Measurements from ENCODE around the gene AAGAB. TPM values are rescaled to one million over a fixed set of nuclear protein-coding genes. Genes with fewer than 3 reads are reported as not detected.

The AAGAB gene
- total RNA-seq, 1 experiment from 2014 or later: 46.3 TPM

DNA sequence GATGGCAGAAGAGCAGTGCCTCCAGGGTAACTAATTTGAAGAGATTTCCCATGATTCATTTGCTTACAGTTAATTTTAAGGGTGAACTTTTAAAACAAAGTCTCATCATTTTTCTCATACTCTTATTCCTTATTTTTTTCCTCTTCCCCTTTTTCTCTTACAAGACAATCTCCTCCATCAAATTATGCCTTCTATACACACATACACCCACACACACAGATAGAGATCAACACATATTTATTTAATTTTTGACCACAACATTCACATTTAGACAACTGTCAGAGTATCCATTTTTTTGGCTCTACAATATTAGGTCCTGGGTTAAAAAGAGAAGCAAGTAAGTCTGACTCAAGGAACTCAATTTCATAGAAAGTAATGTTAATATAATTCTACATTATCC is 37.6 kb downstream of the AAGAB start:
- Histone ChIP-seq H3K79me2 (ENCODE audit: low read length) (no peaks in the 10 kb centered on the region), H3K4me1 (ENCODE audit: low read length) (peaks cover 10% of the 10 kb centered on the region), H3K4me2 (ENCODE audit: low read depth, low read length, poor library complexity, severe bottlenecking) (no peak overlapping the region), H3K9me3 (ENCODE audit: low read length) (no peaks in the 10 kb centered on the region), H4K20me1 (ENCODE audit: insufficient read depth, low read depth, low read length) (no peaks in the 10 kb centered on the region), H3K4me3 (ENCODE audit: low read length) (no peak overlapping the region), H3K36me3 (ENCODE audit: insufficient read depth, low read length) (no peaks in the 10 kb centered on the region), H3K9me2 (replicated peaks; ENCODE audit: insufficient read depth, low read length) (no peaks in the 10 kb centered on the region), H2AFZ (ENCODE audit: low read length) (no peak overlapping the region), H3K27ac (ENCODE audit: low read length) (no peak overlapping the region), H3K27me3 (ENCODE audit: low read length) (no peaks in the 10 kb centered on the region), H3K9ac (ENCODE audit: low read length) (no peak overlapping the region)
- DNase-seq: no peak

DNA sequence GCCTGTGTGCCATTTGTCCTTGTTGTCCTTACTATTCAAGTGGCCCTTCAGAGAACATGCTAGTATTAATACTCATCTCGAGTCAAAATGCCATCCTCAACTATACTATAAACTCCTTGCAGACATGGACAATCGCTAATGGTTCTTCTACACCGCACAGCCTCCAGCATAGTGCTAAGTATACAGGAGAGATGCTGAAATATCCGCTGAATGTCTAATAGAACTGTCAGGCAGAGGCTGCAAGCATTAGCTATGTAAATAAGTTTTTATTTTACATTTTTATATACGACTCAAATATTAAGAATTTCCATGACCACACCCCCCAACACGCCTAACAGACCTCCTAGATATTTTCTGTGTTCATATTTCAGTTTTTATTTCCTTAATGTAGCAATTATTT is 39.4 kb downstream of the AAGAB start:
- Histone ChIP-seq H3K9me2 (replicated peaks; ENCODE audit: insufficient read depth, low read length) (no peaks in the 10 kb centered on the region), H3K9me3 (ENCODE audit: low read length) (no peaks in the 10 kb centered on the region)

DNA sequence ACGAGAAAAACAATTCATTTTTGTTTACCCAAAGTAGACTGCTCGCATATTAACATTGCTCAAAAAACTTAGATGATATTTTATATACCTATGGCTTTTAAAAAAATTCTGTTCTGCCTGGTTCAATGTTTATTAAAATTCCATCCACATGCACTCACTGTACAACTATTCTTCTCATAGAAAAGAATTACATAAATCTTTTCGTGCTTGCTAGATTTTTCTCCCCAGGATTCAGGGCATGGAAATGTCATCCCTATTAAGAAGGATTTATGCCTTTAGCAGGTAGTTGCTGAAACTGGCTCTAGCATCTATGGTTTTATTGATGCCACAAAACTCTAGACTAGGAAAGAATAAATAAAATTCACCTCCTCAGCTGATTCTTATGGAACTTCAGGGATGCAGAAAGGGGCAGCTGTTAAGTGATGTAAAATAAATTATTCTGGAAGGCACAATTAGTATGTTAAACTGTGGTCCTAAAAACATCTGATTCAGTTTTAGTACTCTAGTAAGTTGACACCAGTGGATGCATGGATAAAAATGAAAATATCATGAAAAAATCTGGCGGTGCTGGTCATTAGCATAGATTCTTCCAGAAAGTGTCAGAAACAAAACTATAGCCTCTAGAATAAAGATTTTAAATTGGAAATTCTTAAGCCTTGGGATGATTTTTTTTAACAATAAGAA is 41.6 kb downstream of the AAGAB start:
- Histone ChIP-seq H2AFZ (ENCODE audit: low read length) (no peak overlapping the region), H3K9me2 (replicated peaks; ENCODE audit: insufficient read depth, low read length) (no peaks in the 10 kb centered on the region), H3K4me3 (ENCODE audit: low read length) (no peak overlapping the region), H3K27me3 (ENCODE audit: low read length) (no peaks in the 10 kb centered on the region), H4K20me1 (ENCODE audit: insufficient read depth, low read depth, low read length) (no peaks in the 10 kb centered on the region), H3K9ac (ENCODE audit: low read length) (no peak overlapping the region), H3K4me2 (ENCODE audit: low read depth, low read length, poor library complexity, severe bottlenecking) (no peak overlapping the region), H3K36me3 (ENCODE audit: insufficient read depth, low read length) (peaks cover 10% of the 10 kb centered on the region; the same call in 1 of the 2 replicates), H3K27ac (ENCODE audit: low read length) (no peak overlapping the region), H3K79me2 (ENCODE audit: low read length) (no peaks in the 10 kb centered on the region), H3K4me1 (ENCODE audit: low read length) (peaks cover 16% of the 10 kb centered on the region), H3K9me3 (ENCODE audit: low read length) (no peaks in the 10 kb centered on the region)
- no peak for DNase-seq

More for the DNA sequence above, 39.4 kb downstream of the AAGAB start:
- H3K27ac ChIP-seq (ENCODE audit: low read length): no peak overlapping the region
- no peaks in the 10 kb centered on the region for H4K20me1 ChIP-seq (ENCODE audit: insufficient read depth, low read depth, low read length)
- DNase-seq: no peak
- H3K79me2 ChIP-seq (ENCODE audit: low read length): no peaks in the 10 kb centered on the region
- H3K27me3 ChIP-seq (ENCODE audit: low read length): no peaks in the 10 kb centered on the region
- H3K4me1 ChIP-seq (ENCODE audit: low read length): peaks cover 10% of the 10 kb centered on the region
- H3K4me3 ChIP-seq (ENCODE audit: low read length): no peak overlapping the region
- H3K9ac ChIP-seq (ENCODE audit: low read length): no peak overlapping the region
- no peak overlapping the region for H2AFZ ChIP-seq (ENCODE audit: low read length)
- H3K4me2 ChIP-seq (ENCODE audit: low read depth, low read length, poor library complexity, severe bottlenecking): peak overlapping the region; percentile 53
- H3K36me3 ChIP-seq (ENCODE audit: insufficient read depth, low read length): no peaks in the 10 kb centered on the region

DNA sequence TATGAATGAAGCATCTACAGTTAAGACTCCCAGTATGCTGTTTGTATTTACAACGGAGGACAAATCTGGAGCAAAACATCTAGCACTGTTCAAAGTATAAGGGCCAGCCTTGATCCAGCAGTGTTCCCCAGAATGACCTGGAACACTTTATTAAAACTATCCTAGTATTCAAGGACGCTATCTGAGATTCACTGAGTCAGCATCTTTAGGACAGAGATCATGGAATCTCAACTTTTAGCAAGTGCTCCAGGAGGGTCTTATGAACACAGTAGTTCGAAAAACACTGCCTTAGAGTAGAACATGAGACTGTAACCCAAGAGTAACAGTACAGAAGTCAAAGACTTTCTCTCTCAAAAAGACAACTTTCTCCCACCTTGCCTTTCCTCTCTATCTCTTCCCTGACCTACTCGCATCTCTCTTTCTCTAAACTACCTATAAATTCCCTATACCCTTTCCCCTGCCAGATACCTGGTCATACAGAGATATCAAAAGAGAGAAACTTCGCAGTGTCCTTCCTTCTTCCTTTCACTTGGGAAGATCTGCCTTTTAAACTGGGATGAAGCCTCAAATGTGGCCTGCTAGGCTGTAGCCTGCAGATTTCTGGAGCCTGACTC is 43.8 kb downstream of the AAGAB start:
- H3K36me3 ChIP-seq (ENCODE audit: insufficient read depth, low read length): peaks cover 10% of the 10 kb centered on the region; the same call in 1 of the 2 replicates
- no peaks in the 10 kb centered on the region for H4K20me1 ChIP-seq (ENCODE audit: insufficient read depth, low read depth, low read length)
- no peak for DNase-seq
- no peak overlapping the region for H3K9ac ChIP-seq (ENCODE audit: low read length)
- H3K9me3 ChIP-seq (ENCODE audit: low read length): no peaks in the 10 kb centered on the region
- no peaks in the 10 kb centered on the region for H3K27me3 ChIP-seq (ENCODE audit: low read length)
- H3K79me2 ChIP-seq (ENCODE audit: low read length): no peaks in the 10 kb centered on the region
- no peaks in the 10 kb centered on the region for H3K9me2 ChIP-seq (replicated peaks; ENCODE audit: insufficient read depth, low read length)
- H2AFZ ChIP-seq (ENCODE audit: low read length): no peak overlapping the region
- no peak overlapping the region for H3K4me2 ChIP-seq (ENCODE audit: low read depth, low read length, poor library complexity, severe bottlenecking)
- H3K4me1 ChIP-seq (ENCODE audit: low read length): peaks cover 14% of the 10 kb centered on the region
- H3K27ac ChIP-seq (ENCODE audit: low read length): no peak overlapping the region
- H3K4me3 ChIP-seq (ENCODE audit: low read length): no peak overlapping the region

DNA sequence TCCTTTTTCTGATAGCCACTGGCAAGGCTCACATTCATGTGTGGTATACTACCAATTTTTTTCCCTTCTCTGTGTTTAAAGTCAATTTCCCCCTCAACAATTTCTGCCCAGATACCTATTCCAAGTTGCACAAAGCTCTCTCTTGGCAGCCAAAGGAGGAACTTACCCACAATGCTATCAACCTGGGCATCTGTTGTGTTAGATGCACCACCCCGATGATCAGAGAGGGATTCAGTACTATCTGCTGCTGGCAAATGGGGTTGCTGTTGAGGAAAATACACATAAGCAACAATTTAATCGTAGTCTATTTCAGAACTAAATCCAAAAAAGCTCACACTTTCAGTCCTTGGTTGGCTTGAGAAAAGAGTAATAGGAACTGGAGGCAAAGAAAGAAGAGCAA is 46.1 kb downstream of the AAGAB start:
- no peaks in the 10 kb centered on the region for H3K27me3 ChIP-seq (ENCODE audit: low read length)
- H3K79me2 ChIP-seq (ENCODE audit: low read length): no peaks in the 10 kb centered on the region
- no peak overlapping the region for H3K4me3 ChIP-seq (ENCODE audit: low read length)
- no peak overlapping the region for H3K27ac ChIP-seq (ENCODE audit: low read length)
- peaks cover 10% of the 10 kb centered on the region; the same call in 1 of the 2 replicates for H3K36me3 ChIP-seq (ENCODE audit: insufficient read depth, low read length)
- no peaks in the 10 kb centered on the region for H4K20me1 ChIP-seq (ENCODE audit: insufficient read depth, low read depth, low read length)
- H3K9me2 ChIP-seq (replicated peaks; ENCODE audit: insufficient read depth, low read length): no peaks in the 10 kb centered on the region
- H2AFZ ChIP-seq (ENCODE audit: low read length): no peak overlapping the region
- no peak for DNase-seq
- no peak overlapping the region for H3K9ac ChIP-seq (ENCODE audit: low read length)
- H3K9me3 ChIP-seq (ENCODE audit: low read length): no peaks in the 10 kb centered on the region
- H3K4me1 ChIP-seq (ENCODE audit: low read length): peaks cover 6% of the 10 kb centered on the region
- H3K4me2 ChIP-seq (ENCODE audit: low read depth, low read length, poor library complexity, severe bottlenecking): no peak overlapping the region

DNA sequence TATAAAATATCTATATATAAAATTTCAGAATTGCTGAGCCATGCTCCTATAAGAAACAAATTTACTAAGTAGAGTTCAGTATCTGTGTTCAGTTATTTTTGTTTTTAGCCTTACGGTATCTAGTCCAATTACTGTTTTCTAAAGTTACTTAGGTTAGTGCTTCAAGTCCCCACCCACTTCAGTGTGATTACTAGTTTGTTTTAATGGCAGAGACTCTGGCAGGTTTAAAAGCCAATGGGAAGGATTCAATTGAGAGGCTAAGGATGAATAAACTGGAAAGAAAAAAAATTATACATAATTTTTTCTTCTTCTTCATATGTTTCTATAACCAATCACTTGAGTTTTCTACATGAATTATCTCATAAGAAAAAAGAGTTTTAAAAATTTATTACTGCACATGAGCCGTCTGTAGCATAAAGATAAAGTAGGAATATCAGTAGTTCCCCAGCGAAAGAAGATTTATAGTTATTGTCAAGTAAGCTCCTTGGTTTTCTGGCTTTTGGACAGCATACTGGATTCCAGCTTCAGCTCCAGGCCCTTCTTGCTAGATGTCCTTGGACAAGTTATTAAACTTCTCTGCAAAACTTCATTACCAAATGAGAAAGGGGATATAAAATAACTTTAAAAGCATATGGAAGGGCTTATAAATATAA is 46.8 kb downstream of the AAGAB start:
- Histone ChIP-seq H3K27me3 (ENCODE audit: low read length) (no peaks in the 10 kb centered on the region), H3K4me3 (ENCODE audit: low read length) (no peak overlapping the region), H3K9me3 (ENCODE audit: low read length) (no peaks in the 10 kb centered on the region), H3K36me3 (ENCODE audit: insufficient read depth, low read length) (peaks cover 10% of the 10 kb centered on the region; the same call in 1 of the 2 replicates), H3K9ac (ENCODE audit: low read length) (no peak overlapping the region), H3K9me2 (replicated peaks; ENCODE audit: insufficient read depth, low read length) (no peaks in the 10 kb centered on the region), H3K4me1 (ENCODE audit: low read length) (peaks cover 6% of the 10 kb centered on the region), H3K27ac (ENCODE audit: low read length) (no peak overlapping the region), H4K20me1 (ENCODE audit: insufficient read depth, low read depth, low read length) (no peaks in the 10 kb centered on the region), H2AFZ (ENCODE audit: low read length) (no peak overlapping the region), H3K79me2 (ENCODE audit: low read length) (no peaks in the 10 kb centered on the region), H3K4me2 (ENCODE audit: low read depth, low read length, poor library complexity, severe bottlenecking) (no peak overlapping the region)
- DNase-seq: no peak

DNA sequence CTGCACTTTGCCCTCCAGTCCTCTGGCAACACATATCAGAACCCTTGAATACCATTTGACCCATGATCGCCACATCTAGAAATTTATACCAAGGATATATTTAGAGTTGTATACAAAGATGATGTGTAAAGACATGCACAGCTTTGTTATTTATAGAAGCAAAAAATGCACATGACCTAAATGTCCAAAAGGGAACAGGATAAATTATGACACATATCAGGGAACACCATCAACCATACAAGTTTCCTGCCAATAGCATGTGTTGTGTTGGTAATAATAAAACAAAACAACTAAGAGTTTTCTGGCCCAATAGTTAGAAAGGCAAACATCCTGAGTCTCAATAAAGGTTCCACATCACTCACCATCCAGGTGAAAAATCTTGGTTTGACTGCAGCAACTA is 51.5 kb downstream of the AAGAB start:
- H3K4me2 ChIP-seq (ENCODE audit: low read depth, low read length, poor library complexity, severe bottlenecking): no peak overlapping the region
- H3K4me3 ChIP-seq (ENCODE audit: low read length): no peak overlapping the region
- H2AFZ ChIP-seq (ENCODE audit: low read length): no peak overlapping the region
- H3K9me3 ChIP-seq (ENCODE audit: low read length): no peaks in the 10 kb centered on the region
- no peak for DNase-seq
- H3K4me1 ChIP-seq (ENCODE audit: low read length): peaks cover 5% of the 10 kb centered on the region; the same call in 1 of the 2 replicates
- H4K20me1 ChIP-seq (ENCODE audit: insufficient read depth, low read depth, low read length): no peaks in the 10 kb centered on the region
- no peak overlapping the region for H3K9ac ChIP-seq (ENCODE audit: low read length)
- H3K9me2 ChIP-seq (replicated peaks; ENCODE audit: insufficient read depth, low read length): no peaks in the 10 kb centered on the region
- H3K27me3 ChIP-seq (ENCODE audit: low read length): no peaks in the 10 kb centered on the region
- H3K79me2 ChIP-seq (ENCODE audit: low read length): no peaks in the 10 kb centered on the region
- H3K27ac ChIP-seq (ENCODE audit: low read length): no peak overlapping the region
- H3K36me3 ChIP-seq (ENCODE audit: insufficient read depth, low read length): no peaks in the 10 kb centered on the region

DNA sequence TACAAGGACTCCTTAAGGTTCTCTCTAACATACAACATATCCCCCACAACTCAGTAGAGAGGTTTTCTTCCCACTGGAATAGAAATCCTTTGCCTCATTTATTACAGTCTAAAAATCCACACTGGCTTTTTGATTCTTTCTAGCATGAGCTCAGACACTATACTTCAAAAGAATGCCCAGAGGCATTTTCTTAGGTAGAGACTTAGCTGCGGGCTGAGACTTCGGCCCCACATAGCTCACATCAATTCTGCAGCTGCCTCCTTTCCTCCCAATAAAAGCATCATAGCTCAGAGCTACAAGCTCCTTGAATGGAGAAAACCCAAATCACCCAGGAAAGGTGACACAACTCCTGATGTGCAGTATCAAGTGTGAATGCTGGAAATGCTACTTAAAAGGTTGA is 52.4 kb downstream of the AAGAB start:
- peaks cover 5% of the 10 kb centered on the region; the same call in 1 of the 2 replicates for H3K4me1 ChIP-seq (ENCODE audit: low read length)
- H4K20me1 ChIP-seq (ENCODE audit: insufficient read depth, low read depth, low read length): no peaks in the 10 kb centered on the region
- H3K36me3 ChIP-seq (ENCODE audit: insufficient read depth, low read length): no peaks in the 10 kb centered on the region
- H3K27me3 ChIP-seq (ENCODE audit: low read length): no peaks in the 10 kb centered on the region
- H3K4me3 ChIP-seq (ENCODE audit: low read length): no peak overlapping the region
- no peak overlapping the region for H2AFZ ChIP-seq (ENCODE audit: low read length)
- no peak overlapping the region for H3K9ac ChIP-seq (ENCODE audit: low read length)
- no peaks in the 10 kb centered on the region for H3K9me3 ChIP-seq (ENCODE audit: low read length)
- no peak overlapping the region for H3K27ac ChIP-seq (ENCODE audit: low read length)
- H3K9me2 ChIP-seq (replicated peaks; ENCODE audit: insufficient read depth, low read length): no peaks in the 10 kb centered on the region
- no peak overlapping the region for H3K4me2 ChIP-seq (ENCODE audit: low read depth, low read length, poor library complexity, severe bottlenecking)
- no peaks in the 10 kb centered on the region for H3K79me2 ChIP-seq (ENCODE audit: low read length)
- no peak for DNase-seq
